HL-60 (cell line): Measurements from ENCODE around the gene ZBED4.

Source experiments
- POLR2AphosphoS5 ChIP-seq: IDR thresholded peaks from 2 replicates; pipeline ENCODE4 v1.6.1; 2012; ENCODE audit warnings: low read depth
- TF ChIP-seq, protein P1 (sequence below): IDR thresholded peaks from one replicate; pipeline ENCODE4 v1.5.1; 2011; ENCODE audit warnings: low read length, control low read depth, inconsistent platforms; ENCODE audit not compliant: insufficient read depth

DNA sequence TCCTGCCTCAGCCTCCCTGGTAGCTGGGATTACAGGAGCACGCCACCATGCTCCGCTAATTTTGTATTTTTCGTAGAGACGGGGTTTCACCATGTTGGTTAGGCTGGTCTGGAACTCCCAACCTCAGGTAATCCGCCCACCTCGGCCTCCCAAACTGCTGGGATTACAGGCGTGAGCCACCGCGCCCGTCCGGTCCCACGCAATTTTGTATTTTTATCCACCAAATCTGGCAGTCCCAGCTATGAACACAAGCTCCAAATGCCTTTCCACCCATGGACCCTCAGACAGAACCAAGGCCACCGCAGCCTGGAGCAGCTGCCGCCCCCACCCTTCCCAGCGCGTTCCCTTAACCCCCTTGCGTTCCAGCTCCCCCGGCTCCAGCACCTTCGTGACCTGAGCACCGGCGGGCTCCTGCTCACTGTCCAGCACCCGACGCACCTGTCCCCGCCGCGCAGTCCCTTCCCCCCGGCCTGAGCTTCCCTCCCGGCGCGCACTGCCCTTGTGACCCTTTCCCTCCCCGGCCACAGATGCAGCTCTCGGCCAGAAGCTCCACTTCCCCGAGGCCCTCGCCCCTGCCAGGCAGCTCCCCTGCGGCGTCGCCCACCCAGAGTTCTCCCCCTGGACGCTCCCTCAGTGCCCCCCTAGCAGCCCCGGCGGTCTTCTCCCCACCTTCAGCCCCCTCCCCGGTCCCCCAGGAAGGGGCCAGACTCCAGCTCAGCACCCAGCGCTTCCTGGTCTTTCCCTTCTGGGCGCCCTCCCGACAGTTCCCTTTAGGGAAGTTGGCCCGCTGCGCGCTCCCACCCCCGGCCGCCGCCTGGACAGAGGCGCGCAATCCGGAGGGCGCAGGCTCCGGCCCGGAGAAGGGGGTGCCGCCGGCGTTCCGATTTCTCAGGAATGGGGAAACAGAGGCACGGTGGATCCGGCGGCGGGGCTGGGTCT, 5.6 kb upstream of the ZBED4 start:
- TF ChIP-seq, protein P1, sequence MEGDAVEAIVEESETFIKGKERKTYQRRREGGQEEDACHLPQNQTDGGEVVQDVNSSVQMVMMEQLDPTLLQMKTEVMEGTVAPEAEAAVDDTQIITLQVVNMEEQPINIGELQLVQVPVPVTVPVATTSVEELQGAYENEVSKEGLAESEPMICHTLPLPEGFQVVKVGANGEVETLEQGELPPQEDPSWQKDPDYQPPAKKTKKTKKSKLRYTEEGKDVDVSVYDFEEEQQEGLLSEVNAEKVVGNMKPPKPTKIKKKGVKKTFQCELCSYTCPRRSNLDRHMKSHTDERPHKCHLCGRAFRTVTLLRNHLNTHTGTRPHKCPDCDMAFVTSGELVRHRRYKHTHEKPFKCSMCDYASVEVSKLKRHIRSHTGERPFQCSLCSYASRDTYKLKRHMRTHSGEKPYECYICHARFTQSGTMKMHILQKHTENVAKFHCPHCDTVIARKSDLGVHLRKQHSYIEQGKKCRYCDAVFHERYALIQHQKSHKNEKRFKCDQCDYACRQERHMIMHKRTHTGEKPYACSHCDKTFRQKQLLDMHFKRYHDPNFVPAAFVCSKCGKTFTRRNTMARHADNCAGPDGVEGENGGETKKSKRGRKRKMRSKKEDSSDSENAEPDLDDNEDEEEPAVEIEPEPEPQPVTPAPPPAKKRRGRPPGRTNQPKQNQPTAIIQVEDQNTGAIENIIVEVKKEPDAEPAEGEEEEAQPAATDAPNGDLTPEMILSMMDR, result no peak
- TF ChIP-seq POLR2AphosphoS5, result peak; percentile 60
